T-cell (primary cell): Measurements from ENCODE around the gene GTF2A1. TPM values are rescaled to one million over a fixed set of nuclear protein-coding genes. Genes with fewer than 3 reads are reported as not detected.
A peak's percentile ranks its signal among the peaks of the same experiment; 100 is the strongest.

Experiments used
- ATAC-seq, 4 experiments: fragments of 200-7000 bp in 3 of 4; fragments of 150-1000 bp in 1 of 4; cut with Tn5 transposase; replicated peaks in 1 of 4; 1 replicate in 3 of 4; 2 replicates in 1 of 4; pipeline ENCODE4 v1.10.0; 2021; ENCODE audit warnings: moderate library complexity in 3 of 4, mild to moderate bottlenecking in 2 of 4, moderate number of reproducible peaks in 1 of 4
- CTCF ChIA-PET, 2 donors: fragments of 300-600 bp; sonication (Branson Sonifier 250); formaldehyde crosslinking; loops; one replicate each; lab custom pipeline; 2022; ENCODE audit warnings: antibody characterized with exemption in 2 of 2; lab: Charles Lee
- POLR2A ChIA-PET, 2 donors: fragments of 300-600 bp; sonication (Branson Sonifier 250); formaldehyde crosslinking; loops; one replicate each; lab custom pipeline; 2022; ENCODE audit warnings: antibody characterized with exemption in 2 of 2; lab: Charles Lee
- DNase-seq, 35 experiments: peaks; one replicate each; pipeline versions ENCODE4 v3.0.0 to v3.0.0-alpha.2; 2013 to 2023
- H3K27ac ChIP-seq: one replicate; pipeline ENCODE4 v1.5.1; 2013; ENCODE audit warnings: low read length
- H3K27me3 ChIP-seq, 2 experiments: replicated peaks in 1 of 2; 1 replicate in 1 of 2; 2 replicates in 1 of 2; pipeline versions ENCODE4 v1.6.1 to v1.7.0; 2013; ENCODE audit warnings: low read length in 1 of 2, mixed read lengths in 1 of 2; ENCODE audit not compliant: control insufficient read depth in 2 of 2, insufficient read depth in 2 of 2; ENCODE audit errors: extremely low read depth in 1 of 2
- H3K36me3 ChIP-seq, 2 donors: 1 replicate in 1 of 2; 2 replicates in 1 of 2; pipeline versions ENCODE4 v1.6.1 to v1.7.0; 2013; ENCODE audit warnings: low read length in 1 of 2; ENCODE audit not compliant: control insufficient read depth in 2 of 2, insufficient read depth in 1 of 2; ENCODE audit errors: extremely low read depth in 1 of 2
- H3K4me1 ChIP-seq, 2 experiments: 1 replicate in 1 of 2; 2 replicates in 1 of 2; pipeline versions ENCODE4 v1.6.1 to v1.7.0; 2013; ENCODE audit warnings: low read length in 2 of 2, mixed read lengths in 1 of 2; ENCODE audit not compliant: insufficient read depth in 2 of 2, control insufficient read depth in 1 of 2; ENCODE audit errors: extremely low read depth in 1 of 2
- H3K4me3 ChIP-seq, 2 donors: 1 replicate in 1 of 2; 2 replicates in 1 of 2; pipeline versions ENCODE4 v1.5.1 to v1.7.0; 2013; ENCODE audit warnings: mild to moderate bottlenecking in 2 of 2, low read length in 1 of 2, moderate library complexity in 1 of 2; ENCODE audit not compliant: control insufficient read depth in 1 of 2; ENCODE audit errors: extremely low read depth in 1 of 2
- H3K9me3 ChIP-seq: 2 replicates; pipeline ENCODE4 v1.7.0; 2013
- H3K27ac Mint-ChIP-seq, 2 donors: one replicate each; pipeline ENCODE4 v1.8.0; 2020 to 2021; ENCODE audit warnings: mild to moderate bottlenecking in 2 of 2, mixed read lengths in 2 of 2
- H3K27me3 Mint-ChIP-seq, 2 donors: one replicate each; pipeline ENCODE4 v1.8.0; 2021 to 2022; ENCODE audit warnings: mixed read lengths in 2 of 2
- H3K36me3 Mint-ChIP-seq: one replicate; pipeline ENCODE4 v1.8.0; 2021; ENCODE audit warnings: mixed read lengths
- H3K4me1 Mint-ChIP-seq, 3 donors: one replicate each; pipeline ENCODE4 v1.8.0; 2020 to 2022; ENCODE audit warnings: mixed read lengths in 3 of 3, mild to moderate bottlenecking in 1 of 3
- H3K4me3 Mint-ChIP-seq, 3 donors: one replicate each; pipeline ENCODE4 v1.8.0; 2020 to 2022; ENCODE audit warnings: mild to moderate bottlenecking in 3 of 3, mixed read lengths in 3 of 3, moderate library complexity in 3 of 3
- H3K9me3 Mint-ChIP-seq, 3 donors: one replicate each; pipeline ENCODE4 v1.8.0; 2020 to 2022; ENCODE audit warnings: mixed read lengths in 3 of 3
- whole genome bisulfite sequencing: methylation state at CpG from one replicate; pipeline ENCODE4 v1.1.5; 2013; ENCODE audit warnings: missing lambda C conversion rate; ENCODE audit not compliant: insufficient coverage; 5-methylcytosine and 5-hydroxymethylcytosine counted together
- total RNA-seq, 35 experiments: library from RNA in 6 of 35; stranded (reverse) in 6 of 35; fragments of 120-200 nt in 1 of 35; gene quantifications; one replicate each; pipeline versions ENCODE4 v1.2.1 to v1.2.4 and lab custom pipeline; 2013 to 2026

GTF2A1 gene
- total RNA-seq: 10 to 100 TPM; 21.2 to 34.1 (median 29.3) TPM
- 29.3 TPM for total RNA-seq (2013)
- total RNA-seq (lab: John Stamatoyannopoulos, UW): 35.3 to 99.4 (median 61.3) reads per million in 29 experiments

- ATAC-seq: peak; percentile 71 to 81 (median 78)
- H3K27me3 ChIP-seq: no peaks in the 10 kb centered on the region
Observed at GRCh38 chr14:81220830-81221578, at the start of gene GTF2A1. Gene GTF2A1 (minus strand): TSS chr14:81220959. CDS start chr14:81220518, 441 bp downstream.

GRCh38 chr14:81269979-81270375, 49.2 kb upstream of the GTF2A1 start:
- Mint-ChIP-seq H3K27ac (no peak overlapping the region), H3K27me3 (peaks cover 12 to 17% of the 10 kb centered on the region in 2 donors), H3K4me1 (peaks cover 0 to 6% (median 4%) of the 10 kb centered on the region in 3 donors), H3K36me3 (no peaks in the 10 kb centered on the region), H3K4me3 (no peak overlapping the region), H3K9me3 (no peaks in the 10 kb centered on the region)
- WGBS: no CpG with 5 or more reads among the region's 3 CpGs
- Histone ChIP-seq H3K27ac (no peak overlapping the region), H3K4me1 (peaks cover 0 to 14% of the 10 kb centered on the region in 2 experiments), H3K4me3 (no peak overlapping the region), H3K36me3 (no peaks in the 10 kb centered on the region), H3K27me3 (peaks cover 0 to 4% of the 10 kb centered on the region in 2 experiments), H3K9me3 (no peaks in the 10 kb centered on the region)
- CTCF ChIA-PET: interaction anchor here (0.6 to 2.9 kb wide), 8 partner anchors 17 to 194 kb away, joined by 3 to 21 read pairs (median 4); no protein-coding TSS in a partner anchor
- no peak for DNase-seq
- no peak for ATAC-seq
- POLR2A ChIA-PET: no interaction called here

More at GRCh38 chr14:81220830-81221578, at the start of gene GTF2A1:
- peak within 1 kb of the TSS; percentile 94 to 100 (median 98) for H3K4me3 Mint-ChIP-seq
- POLR2A ChIA-PET: interaction anchor here (0.6 to 1.8 kb wide), 9 partner anchors 25 to 313 kb away, joined by 3 to 12 read pairs (median 5); partner anchors contain the start of gene SEL1L (in 1 of the 2)
- H3K4me3 ChIP-seq: peak within 1 kb of the TSS; percentile 95 to 99
- DNase-seq: peak; percentile 84 to 97 (median 93)
- H3K9me3 Mint-ChIP-seq: no peaks in the 10 kb centered on the region
- under 1% methylated on average over 59 of the region's 84 CpGs for WGBS
- peak within 1 kb of the TSS; percentile 99 for H3K27ac Mint-ChIP-seq
- H3K4me1 Mint-ChIP-seq: peaks cover 35 to 42% (median 38%) of the 10 kb centered on the region in 3 donors
- H3K36me3 ChIP-seq: peaks cover 0 to 3% of the 10 kb centered on the region in 2 donors
- CTCF ChIA-PET: interaction anchor here in 1 of 2 donors (0.6 to 1.5 kb wide), 5 partner anchors 29 to 279 kb away, joined by 3 to 9 read pairs (median 4); partner anchors contain the start of gene CEP128
- H3K36me3 Mint-ChIP-seq: peaks cover 6% of the 10 kb centered on the region
- peaks cover 12 to 16% of the 10 kb centered on the region in 2 experiments for H3K4me1 ChIP-seq
- H3K9me3 ChIP-seq: no peaks in the 10 kb centered on the region
- peak within 1 kb of the TSS; percentile 99 for H3K27ac ChIP-seq
- no peaks in the 10 kb centered on the region for H3K27me3 Mint-ChIP-seq

GRCh38 chr14:81269100-81269978, 48.6 kb upstream of the GTF2A1 start:
- ATAC-seq: peak; percentile 37 to 67 (median 48)
- no peaks in the 10 kb centered on the region for H3K36me3 Mint-ChIP-seq
- Histone ChIP-seq H3K9me3 (no peaks in the 10 kb centered on the region), H3K4me3 (no peak overlapping the region), H3K27me3 (peaks cover 0 to 4% of the 10 kb centered on the region in 2 experiments), H3K4me1 (peaks cover 0 to 14% of the 10 kb centered on the region in 2 experiments), H3K36me3 (no peaks in the 10 kb centered on the region), H3K27ac (no peak overlapping the region)
- ChIA-PET CTCF (interaction anchor here (0.6 to 2.9 kb wide), 16 partner anchors 9 to 195 kb away, joined by 3 to 21 read pairs (median 3); partner anchors contain the start of gene GTF2A1 (in 1 of the 2)), POLR2A (no interaction called here)
- H3K27ac Mint-ChIP-seq: no peak overlapping the region
- 77% methylated on average over 2 of the region's 7 CpGs for WGBS
- no peaks in the 10 kb centered on the region for H3K9me3 Mint-ChIP-seq
- no peak overlapping the region for H3K4me3 Mint-ChIP-seq
- peak in 1 of 35 experiments; percentile 59 for DNase-seq
- H3K27me3 Mint-ChIP-seq: peaks cover 10 to 17% of the 10 kb centered on the region in 2 donors
- peaks cover 0 to 6% (median 4%) of the 10 kb centered on the region in 3 donors for H3K4me1 Mint-ChIP-seq

- peaks cover 0 to 4% of the 10 kb centered on the region in 2 experiments for H3K27me3 ChIP-seq
- no peaks in the 10 kb centered on the region for H3K36me3 ChIP-seq
- 20% methylated on average over 2 of the region's 3 CpGs for WGBS
- Mint-ChIP-seq H3K36me3 (no peaks in the 10 kb centered on the region), H3K4me3 (no peak overlapping the region), H3K27ac (no peak overlapping the region), H3K4me1 (peaks cover 0 to 6% (median 4%) of the 10 kb centered on the region in 3 donors), H3K27me3 (peaks cover 10 to 22% of the 10 kb centered on the region in 2 donors), H3K9me3 (no peaks in the 10 kb centered on the region)
- POLR2A ChIA-PET: no interaction called here
- H3K9me3 ChIP-seq: no peaks in the 10 kb centered on the region
- H3K27ac ChIP-seq: no peak overlapping the region
- peak in 1 of 35 experiments; percentile 6 for DNase-seq
- peaks cover 0 to 14% of the 10 kb centered on the region in 2 experiments for H3K4me1 ChIP-seq
- no peak overlapping the region for H3K4me3 ChIP-seq
- CTCF ChIA-PET: interaction anchor here (0.7 to 1.8 kb wide), 6 partner anchors 33 to 197 kb away, joined by 3 to 6 read pairs (median 4); no protein-coding TSS in a partner anchor
- ATAC-seq: peak in 2 of 4 experiments; percentile 35 to 46
Observed at GRCh38 chr14:81268016-81268416, 47.3 kb upstream of the GTF2A1 start.

- no CpG with 5 or more reads among the region's 3 CpGs for WGBS
- no peaks in the 10 kb centered on the region for H3K9me3 Mint-ChIP-seq
- DNase-seq (no peak), ATAC-seq (no peak)
- no peaks in the 10 kb centered on the region for H3K36me3 Mint-ChIP-seq
- POLR2A ChIA-PET: interaction anchor here in 1 of 2 donors (0.6 kb wide), 1 partner anchor 14 kb away, joined by 3 read pairs; no protein-coding TSS in a partner anchor
- no peak overlapping the region for H3K27ac ChIP-seq
- H3K9me3 ChIP-seq: no peaks in the 10 kb centered on the region
- H3K4me3 ChIP-seq: no peak overlapping the region
- H3K36me3 ChIP-seq: no peaks in the 10 kb centered on the region
- H3K4me1 ChIP-seq: peaks cover 0 to 14% of the 10 kb centered on the region in 2 experiments
- peaks cover 0 to 4% of the 10 kb centered on the region in 2 experiments for H3K27me3 ChIP-seq
- H3K27me3 Mint-ChIP-seq: peaks cover 22 to 29% of the 10 kb centered on the region in 2 donors
- no peak overlapping the region for H3K27ac Mint-ChIP-seq
- H3K4me1 Mint-ChIP-seq: peaks cover 0 to 6% (median 4%) of the 10 kb centered on the region in 3 donors
- no peak overlapping the region for H3K4me3 Mint-ChIP-seq
- CTCF ChIA-PET: interaction anchor here in 1 of 2 donors (0.6 to 1.9 kb wide), 3 partner anchors 186 to 199 kb away, joined by 3 to 9 read pairs (median 3); no protein-coding TSS in a partner anchor
Observed at GRCh38 chr14:81265636-81266169, 44.9 kb upstream of the GTF2A1 start.
